Mesenteric fat pad (tissue), 1 donor: ENCODE results near the gene TENT5C. TPM values are rescaled to one million over a fixed set of nuclear protein-coding genes. Genes with fewer than 3 reads are reported as not detected.

Experiments
- DNase-seq: peaks from one replicate; pipeline ENCODE4 v3.0.0-alpha.2; 2020; ENCODE audit warnings: low spot score
- total RNA-seq: library from RNA; stranded (reverse); fragmentation: NEBNext Ultra II Directional; extraction: Animal tissue kit (Norgen Biotek cat#: 25700); gene quantifications from one replicate; pipeline ENCODE4 v1.2.1, GENCODE V29; 2021
- donor health status: DM: yes; HTN: yes; CAD: no.

TENT5C gene
- total RNA-seq, 1 donor from 2014 or later = 2.5 TPM

DNA sequence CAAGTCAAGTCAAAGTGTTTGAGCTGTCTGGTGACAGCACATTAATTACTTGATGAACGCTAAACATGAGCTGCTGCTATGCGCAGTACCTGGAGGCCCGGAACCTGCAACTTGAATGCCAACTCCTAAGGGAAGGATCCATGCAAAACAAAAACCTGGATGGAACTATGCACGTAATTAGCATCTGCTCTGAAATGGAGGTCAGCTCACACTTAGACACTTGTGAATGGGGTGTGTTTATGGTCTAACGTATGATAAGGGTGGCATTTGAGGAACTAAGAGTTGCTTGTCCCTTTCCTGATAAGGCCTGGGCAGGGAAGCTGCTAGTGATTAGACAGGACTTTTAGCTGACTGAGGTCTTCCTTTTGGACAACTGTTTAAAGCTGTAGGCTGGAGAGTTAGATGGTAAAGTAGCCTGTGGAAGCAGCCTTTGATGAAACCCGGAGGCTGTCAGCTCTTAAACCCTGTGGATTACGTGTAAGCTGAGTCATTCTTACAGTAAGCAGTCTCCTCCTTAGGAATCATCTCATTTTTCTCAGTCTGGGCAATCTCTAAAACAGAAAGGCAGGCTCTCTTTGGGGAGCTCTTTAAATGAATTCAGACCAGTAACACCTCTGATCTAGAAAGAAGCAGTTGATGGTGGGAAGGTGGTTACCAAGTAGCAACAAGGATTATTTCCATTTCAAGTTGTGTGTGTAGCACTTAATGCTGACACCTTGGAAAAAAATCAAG, 6.8 kb downstream of the TENT5C start:
- DNase-seq = no peak

DNA sequence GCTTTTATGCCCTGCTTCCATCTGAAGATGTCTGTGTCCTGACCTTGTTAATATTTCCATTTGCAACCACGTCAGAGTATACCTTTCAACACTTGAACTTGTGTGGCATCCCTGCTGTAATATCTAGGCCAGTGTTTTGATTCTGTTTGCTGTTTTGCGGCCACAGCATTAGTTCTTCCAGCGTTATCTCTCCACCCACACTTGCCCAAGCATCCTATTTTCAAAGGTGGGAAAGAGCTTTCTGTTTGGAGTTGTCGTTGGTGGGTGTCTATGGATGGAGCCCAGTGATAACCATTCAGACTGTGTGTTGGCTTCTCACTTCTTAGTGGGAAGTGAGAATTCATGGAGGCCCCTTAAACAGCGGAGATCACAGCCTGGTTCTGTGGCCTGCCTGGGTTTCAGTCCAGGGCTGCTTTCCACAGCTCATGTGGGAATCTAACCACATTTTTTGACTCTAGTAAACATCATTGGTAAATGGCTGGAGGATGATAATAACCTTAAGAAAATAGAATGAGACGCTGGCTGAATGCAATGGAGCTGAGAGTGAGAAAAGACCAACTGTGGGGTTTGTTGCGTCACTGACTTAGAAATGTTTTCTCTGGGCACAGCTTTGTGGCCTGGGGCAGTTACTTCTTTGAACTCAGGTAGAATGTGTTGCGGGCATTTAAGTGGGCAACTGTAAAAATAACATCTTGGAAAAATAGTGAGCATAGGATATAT, 7.6 kb downstream of the TENT5C start:
- DNase-seq = no peak

DNA sequence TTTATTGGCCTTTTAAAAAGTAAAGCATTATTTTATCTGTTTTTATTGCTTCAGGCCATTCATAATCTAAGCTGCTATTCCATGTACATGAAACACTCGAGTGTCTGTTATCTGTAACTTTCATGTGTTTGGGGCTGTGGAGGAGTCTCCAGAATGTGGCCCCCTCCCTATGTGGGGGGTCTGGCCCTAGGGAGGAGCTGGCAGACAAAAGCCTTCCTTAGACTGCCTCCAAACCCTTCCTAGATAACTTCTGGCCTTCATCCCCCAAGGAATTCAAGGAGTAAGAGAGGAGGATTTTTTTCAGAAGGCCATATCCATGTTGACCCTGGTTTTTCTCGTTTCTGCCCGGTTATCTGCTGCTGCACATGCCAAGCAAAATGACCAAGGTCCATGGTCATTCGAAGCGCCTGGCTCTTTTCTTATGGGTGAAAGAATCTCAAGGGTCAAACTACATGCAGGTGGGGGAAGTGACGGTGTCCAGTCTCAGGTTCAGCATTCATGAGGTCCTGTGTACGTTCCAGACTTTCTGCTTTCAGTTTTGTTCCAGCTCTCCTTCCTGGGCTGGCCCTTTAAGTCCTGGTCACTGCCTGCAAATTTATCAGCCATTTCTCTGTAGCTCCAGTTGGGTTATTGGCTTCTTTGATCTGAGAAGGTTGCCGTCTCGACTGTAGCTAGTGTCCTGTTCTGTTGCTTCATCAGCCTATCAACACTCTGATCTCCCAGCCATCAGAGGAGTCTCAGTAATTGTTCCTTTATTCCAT, 8.3 kb downstream of the TENT5C start:
- no peak for DNase-seq

DNA sequence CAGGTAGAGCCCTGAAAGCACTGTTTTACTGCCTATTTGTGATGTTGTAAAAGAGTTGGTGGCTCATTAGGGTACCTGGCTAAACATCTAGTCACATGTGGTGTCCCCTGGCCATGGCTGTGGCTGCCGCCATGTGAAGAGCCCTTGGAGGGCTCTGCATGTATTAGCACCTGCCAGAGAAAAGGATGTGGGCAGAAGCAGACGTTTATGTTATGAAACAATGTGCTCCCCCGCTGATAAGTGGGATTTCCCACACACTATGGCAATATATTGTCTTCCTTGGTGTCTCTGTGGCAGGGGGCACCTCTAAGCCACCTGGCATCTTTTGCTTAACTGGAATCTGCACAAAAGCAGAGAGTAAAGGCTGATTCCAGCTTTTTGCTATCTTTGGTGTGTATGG, 9.6 kb downstream of the TENT5C start:
- no peak for DNase-seq

DNA sequence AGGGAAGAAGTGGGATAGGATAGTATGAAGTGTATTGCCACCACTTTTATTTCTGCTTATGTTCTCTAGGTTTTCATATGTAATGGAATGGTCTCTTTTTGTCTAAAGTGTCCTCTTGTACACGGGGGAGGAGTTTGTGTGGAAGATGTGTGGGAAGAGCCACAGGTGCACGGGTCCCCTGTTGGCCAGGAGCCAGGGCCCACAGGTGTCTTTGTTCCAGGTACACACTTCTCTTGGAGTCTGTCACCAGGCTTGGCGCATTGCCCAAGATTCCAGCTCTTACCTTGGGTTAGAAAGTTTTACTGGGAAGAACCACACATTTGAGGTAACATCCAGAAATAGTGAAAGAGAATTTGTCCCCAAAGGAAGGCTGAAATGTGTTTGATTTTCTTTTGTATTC, 10.5 kb downstream of the TENT5C start:
- no peak for DNase-seq

DNA sequence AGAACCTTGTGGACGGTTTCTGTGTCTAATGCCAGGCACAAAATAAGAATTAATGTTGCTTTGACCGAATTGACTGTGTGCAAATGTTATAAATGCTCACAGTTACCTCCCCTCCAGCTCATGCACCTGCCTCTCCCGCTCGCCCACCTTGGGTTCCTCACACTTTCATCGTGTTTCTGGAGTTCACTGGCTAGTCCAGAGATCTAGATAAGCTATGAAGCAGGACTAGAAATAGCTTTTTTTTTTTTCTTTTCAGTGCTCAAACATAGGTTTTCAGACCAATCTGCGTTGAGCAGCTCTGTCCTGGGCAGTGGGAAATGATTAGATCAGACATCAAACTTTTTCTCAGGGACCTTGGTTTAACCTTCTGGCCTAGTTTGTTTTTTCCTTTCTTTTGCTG, 11.1 kb downstream of the TENT5C start:
- no peak for DNase-seq

DNA sequence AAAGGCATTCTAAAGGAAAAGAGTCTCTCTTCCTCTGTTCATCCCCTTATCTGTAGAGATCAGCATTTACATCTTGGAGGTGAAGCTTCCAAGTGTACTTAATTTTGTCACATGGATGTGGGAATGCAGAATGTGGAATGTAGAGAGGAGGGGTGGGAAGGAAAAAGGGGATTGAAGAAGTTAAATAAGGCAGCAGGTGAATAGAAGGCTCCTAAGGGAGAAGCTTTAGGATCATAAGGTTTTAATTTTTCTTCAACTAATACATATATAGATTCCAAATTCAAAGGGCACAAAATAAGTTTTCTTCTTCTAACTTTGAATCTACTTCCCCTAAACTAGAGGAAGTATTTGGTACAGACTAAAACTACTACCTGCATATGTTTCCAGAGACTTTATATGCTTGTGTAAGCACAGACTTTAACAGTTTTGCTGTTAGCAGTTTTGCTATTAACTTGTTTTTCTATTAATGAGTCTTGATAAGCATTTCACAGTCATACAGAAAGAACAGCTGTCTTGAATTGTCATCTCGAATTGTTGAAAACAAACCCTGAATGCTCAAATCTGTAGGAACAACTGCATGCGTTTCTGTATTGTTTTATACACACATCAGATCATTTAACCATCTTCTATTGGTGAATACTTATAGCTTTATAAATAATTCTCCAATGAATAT, 12.7 kb downstream of the TENT5C start:
- no peak for DNase-seq

DNA sequence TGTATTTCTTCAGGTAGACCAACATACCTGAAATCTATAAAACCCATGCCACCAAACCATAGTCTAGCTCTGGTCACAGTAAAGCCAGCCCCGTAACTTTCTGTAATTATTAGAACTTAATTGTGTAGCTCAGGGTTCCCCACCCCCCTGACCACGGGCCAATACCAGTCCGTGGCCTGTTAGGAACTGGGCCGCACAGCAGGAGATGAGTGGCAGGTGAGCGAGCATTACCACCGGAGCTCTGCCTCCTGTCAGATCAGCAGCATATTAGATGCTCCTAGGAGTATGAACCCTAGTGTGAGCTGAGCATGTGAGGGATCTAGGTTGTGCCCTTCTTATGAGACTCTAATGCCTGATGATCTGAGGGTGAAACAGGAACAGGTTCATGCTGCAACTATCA, 14.6 kb downstream of the TENT5C start:
- DNase-seq = no peak

DNA sequence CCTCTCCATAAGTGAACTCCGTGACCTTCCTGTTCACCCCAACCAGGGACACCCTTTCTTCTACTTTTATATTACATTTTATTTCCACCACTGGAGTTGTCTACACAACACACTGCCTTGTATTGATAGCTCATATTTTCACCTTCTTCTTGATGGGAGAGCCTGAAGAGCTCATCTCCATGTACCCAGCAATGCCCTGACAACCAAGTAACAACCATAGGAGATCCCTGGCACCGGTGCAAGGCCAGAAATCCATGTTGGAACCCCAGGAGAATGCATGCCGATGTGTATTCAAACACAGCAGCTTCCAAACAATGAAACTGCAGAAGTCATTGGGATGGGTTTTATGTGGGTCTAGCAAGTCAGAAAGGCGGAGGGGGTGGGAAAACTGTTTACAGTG, 15.5 kb downstream of the TENT5C start:
- no peak for DNase-seq

DNA sequence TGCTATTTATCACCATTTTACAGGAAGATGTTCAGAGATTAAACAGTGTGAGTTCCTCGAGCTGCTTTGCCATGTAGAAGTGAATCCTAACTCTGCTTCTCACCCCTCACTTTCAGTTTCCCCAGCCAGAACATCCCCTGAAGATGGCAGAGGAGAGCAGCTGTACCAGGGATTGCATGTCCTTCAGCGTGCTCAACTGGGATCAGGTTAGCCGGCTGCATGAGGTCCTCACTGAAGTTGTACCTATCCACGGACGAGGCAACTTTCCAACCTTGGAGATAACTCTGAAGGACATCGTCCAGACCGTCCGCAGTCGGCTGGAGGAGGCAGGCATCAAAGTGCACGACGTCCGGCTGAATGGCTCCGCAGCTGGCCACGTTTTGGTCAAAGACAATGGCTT, 16.9 kb downstream of the TENT5C start:
- no peak for DNase-seq

DNA sequence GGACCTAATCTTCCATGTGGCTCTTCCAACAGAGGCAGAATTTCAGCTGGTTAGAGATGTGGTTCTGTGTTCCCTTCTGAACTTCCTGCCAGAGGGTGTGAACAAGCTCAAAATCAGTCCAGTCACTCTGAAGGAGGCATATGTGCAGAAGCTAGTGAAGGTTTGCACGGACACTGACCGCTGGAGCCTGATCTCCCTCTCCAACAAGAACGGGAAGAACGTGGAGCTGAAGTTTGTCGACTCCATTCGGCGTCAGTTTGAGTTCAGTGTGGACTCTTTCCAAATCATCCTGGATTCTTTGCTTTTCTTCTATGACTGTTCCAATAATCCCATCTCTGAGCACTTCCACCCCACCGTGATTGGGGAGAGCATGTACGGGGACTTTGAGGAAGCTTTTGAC, 17.3 kb downstream of the TENT5C start:
- DNase-seq = no peak

DNA sequence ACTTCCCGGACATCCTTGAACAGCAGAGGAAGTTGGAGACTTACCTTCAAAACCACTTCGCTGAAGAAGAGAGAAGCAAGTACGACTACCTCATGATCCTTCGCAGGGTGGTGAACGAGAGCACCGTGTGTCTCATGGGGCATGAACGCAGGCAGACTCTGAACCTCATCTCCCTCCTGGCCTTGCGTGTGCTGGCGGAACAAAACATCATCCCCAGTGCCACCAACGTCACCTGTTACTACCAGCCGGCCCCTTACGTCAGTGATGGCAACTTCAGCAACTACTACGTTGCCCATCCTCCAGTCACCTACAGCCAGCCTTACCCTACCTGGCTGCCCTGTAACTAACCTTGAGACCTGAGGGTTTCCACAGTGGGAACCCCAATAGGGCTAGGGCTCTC, 17.9 kb downstream of the TENT5C start:
- DNase-seq = no peak

DNA sequence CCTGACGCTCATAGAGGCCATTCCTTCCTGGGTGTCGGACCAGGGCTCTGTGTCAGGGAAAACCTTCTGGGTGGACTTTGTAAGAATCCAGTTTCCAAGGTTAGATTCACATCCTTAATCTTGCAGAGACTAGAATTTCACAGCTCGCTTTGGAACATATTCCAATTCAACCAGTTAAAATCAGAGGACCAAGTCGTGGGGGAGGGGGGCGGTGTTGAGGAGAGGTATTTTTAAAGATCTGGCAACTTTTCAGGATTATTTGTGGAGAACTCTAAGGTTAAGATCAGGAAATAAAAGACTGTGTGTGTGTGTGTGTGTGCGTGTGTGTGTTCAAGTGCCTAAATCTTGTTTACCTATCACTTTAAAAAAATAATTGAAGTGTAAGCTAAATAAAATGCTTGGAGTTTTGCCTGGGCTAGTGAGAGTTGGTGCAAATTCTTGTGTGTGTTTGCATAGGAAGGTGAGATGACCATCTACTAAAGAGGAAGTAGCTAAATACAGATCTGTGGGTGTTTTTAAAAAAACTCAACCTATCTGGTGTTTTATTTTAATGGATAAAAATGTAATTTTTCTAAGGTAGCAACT, 21.8 kb downstream of the TENT5C start:
- no peak for DNase-seq

DNA sequence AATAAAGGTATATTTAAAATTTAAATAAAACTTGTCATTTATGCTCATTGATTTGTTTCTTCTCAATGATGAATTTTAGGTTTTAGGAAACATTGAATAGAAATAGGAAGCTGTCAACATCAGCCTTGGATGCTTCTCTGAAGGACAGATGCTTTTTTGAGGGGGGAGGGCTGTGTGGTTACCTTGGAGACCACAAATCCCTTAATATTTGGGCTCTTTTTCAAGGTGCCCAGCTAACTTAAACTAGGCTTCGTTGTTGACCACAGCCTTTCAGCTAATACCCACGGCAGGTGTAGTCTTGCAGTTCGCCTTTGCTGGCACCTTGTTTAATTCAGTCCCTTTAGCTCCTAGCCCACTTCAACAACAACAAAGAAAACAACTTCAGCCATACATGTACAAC, 22.5 kb downstream of the TENT5C start:
- DNase-seq = no peak

DNA sequence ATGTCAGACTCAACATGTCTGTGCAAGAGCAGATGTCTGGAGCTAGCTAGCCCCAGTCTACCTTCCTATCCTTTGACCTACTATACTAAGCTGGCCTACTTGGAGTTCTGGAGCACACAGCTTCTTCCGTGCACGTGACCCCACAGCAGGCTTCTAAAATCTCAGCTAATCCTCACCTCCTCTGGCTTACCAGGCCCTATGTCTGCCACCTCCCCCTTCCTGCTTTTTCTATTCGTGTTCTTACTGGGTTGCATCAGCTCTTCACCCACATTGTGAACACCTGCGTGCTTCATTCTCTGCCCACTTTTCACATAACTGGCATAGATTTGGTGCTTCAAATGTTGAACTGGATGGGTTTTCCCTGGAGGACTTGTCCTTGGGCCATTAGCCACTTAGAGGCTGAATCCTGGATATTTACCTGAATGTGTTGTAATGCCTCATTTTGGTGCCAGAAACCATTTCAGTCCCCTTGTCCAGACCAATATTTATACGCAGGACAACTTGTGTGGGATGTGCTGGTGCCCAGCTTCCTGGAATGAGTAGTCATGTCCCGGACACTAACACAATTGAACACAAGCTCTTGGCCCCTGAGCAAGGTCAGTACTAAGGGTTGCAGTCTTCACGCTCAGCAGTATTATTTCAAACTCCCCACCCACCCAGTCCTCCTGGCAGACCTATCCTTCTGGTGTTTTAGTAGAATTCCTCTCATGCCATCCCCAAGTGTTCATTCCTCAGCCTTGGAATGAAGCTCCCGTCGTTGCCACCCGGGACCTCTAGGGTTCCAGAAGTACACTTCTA, 24.0 kb downstream of the TENT5C start:
- DNase-seq = peak; percentile 37

DNA sequence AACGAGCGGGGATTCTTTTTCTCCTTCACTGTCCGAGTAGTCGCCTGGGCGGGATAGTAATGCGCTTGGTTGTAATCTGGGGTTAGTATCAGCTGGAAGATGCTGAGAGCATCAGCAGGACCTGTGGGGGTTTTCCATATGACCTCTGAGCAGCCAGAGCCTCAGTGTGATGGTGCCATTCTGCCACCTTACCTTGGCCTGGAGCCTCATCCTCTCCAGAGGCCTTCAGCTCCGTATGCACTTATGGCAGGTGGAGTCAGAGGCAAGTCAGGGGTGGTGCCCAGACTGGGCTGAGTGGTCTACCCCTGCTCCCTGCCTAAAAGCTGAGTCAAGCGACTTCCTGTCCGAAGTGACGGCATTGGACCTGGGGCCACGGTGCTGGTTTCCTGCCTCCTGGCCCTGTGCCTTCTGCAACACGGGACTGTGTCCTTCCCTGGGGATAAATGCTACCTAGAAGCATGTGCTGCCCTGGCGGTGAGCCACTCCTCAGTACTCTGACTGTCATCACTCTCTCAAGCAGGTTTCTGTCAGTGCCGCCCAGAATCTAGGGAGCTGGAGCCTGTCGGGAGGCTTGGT, 24.7 kb downstream of the TENT5C start:
- peak; percentile 80 for DNase-seq

DNA sequence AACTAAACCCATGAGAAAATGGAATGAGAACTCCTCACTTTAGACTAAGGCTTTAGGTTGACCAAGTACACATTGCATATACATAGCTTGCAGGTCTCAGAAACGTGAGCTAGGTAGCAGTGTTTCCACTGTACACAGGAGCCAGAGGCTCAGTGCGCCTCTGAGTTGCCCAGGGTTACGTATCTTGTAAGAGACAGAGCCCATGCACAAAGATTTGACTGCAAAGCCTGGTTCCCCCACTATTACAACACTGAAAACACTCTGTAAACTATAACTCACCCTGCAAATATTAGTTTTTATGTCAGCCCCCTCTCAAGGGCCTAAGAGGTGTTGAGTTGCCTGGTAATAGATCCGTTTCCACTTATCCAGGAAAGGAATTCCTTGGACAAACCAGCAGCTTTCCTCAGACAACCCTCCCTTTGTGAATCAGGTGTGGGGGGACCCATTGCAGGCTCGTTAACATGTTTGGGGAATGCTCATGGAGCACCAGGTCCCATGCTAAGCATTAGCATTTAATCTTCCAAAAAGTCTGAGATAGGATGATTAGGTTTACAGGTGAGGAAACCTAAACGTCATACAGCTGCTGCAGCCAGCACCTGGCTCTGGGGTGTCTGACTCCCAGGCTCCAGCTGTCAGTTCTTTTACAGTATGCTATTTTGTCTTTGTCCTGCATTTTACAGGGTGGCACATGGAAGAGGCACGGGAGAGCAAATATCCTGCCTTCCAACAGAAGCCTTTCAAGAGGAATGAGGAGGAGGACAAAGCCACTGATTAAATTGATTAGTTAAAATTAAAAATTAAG, 25.7 kb downstream of the TENT5C start:
- DNase-seq = peak; percentile 64

DNA sequence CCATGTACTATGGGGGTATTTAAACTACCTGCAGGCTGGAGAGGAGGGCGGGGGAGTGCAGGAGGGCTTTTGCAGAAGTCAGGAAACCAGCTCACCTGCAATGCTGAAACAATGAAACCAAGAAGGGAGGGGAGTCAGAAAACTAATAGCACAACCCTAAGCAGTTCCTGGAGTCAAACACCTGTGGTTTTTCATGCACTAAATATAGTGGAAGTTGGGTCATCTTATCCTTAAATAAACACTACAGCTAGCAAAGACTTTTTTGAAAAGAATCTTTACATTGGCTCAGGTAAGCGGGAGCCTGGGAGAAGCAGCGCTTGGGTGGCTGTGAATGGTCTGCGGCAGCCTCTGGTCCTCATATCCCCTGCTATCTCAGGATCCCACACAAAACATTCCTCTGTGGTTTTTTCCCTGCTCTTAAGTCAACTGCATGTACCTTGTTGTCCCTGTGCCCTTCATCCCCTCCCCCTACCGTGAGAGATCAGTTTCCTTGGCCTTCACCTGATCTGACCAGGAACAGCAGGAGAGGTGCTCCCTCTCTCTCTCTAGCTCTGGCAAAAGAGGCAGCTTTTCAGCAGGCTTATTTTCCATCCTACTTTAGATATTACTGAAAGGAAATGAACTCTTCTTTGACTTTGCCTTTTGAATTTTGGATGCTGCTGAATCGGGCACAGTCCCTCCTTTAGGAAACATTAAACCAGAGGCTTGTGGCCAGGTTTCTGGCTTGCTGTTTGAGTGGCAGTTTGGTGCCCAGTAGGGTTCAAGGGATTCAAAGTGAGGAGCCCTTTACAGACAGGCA, 26.6 kb downstream of the TENT5C start:
- peak; percentile 26 for DNase-seq

DNA sequence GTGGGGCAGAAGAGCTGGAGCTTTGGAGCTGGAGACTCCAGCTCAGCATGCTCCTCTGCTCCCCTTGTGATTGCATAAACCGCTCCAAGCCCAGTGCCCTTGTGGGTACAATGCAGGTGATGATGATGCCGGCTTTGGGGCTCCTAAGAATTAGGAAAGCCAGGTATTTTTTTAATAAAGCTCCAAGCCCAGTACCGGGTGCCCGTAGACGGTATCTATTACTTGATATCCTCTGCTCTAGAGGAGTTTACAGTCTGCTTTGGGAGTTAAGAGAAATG, 27.2 kb downstream of the TENT5C start:
- peak; percentile 69 for DNase-seq
